NCI-H1417 treated with DMSO at 0.1 percent for 48 hours (cell line): Measurements from ENCODE around the gene MPI.
"Not testable (repeated sequence)": the region's sequence is repeated elsewhere in the genome, so short reads cannot be mapped to it uniquely, and the experiment has no call there.

Source experiments
- DNase-seq: peaks from one replicate; lab custom pipeline; 2025; lab: John Stamatoyannopoulos, UW

The MPI gene

DNA sequence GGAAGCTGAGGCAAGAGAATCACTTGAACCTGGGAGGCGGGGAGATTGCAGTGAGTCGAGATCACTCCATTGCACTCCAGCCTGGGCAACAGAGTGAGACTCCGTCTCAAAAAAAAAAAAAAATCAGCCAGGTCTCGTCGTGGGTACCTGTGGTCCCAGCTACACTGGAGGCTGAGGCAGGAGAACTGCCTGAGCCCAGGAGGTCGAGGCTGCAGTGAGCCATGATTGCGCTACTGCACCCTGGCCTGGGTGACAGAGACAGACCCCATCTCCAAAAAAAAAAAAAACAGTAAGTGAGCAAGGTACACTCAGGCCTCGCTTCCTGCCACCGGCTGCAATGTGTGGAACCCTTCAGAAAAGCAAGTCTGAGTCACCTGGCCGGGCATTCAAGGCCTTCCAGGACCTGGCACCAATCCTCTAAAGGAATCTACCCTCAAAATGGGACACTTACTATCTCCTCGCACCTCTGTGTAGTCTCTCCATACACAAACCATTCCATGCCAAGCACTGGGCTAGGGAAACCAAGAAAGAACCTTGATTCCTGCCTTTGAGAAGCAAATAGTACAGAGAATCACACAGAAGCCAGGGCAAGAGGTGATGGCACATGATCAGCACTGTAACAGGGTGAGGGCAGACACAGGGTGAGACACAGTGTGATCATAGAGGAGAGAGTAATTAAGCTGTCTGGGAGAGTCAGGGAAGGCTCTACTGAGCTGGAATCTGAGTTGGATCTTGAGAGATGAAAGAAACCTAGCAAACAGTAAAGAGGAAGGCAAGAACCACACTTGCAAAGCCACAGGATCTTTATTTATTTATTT lies 26.4 kb upstream of the MPI start:
- DNase-seq: no peak

DNA sequence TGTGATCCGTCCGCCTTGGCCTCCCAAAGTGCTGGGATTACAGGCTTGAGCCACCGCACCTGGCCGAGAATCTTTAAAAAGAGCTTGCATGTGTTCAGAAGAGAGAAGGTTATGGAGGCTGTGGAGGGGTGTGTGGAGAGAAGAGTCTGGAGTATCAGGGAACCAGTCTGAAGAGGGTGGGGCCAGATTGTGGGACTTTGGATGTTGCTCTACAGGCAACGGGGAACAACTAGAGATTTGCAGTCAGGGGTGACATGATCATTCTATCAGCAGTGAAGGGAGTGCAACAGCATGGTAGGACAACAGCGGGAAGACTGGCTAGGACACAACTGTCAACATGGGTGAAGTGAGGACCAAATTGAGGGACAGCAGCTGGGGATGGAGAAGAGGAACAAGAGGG lies 25.5 kb upstream of the MPI start:
- no peak for DNase-seq

DNA sequence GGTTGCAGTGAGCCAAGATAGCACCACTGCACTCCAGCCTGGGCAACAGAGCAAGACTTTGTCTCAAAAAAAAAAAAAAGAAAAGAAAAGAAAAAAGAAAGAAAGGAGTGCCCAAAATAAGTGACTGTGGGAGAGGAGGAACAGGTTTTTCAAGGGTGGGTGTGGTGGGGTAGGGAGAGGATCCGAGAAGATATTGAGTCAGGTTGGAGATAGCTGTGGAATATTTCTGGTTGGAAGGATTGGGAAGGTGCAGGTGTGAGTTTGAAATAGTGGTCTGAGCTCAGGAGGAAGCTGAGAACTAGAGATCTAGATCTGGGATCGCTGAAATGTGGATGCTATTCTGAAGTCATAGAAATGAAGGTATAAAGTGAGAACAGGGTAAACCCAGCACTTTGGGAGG lies 24.5 kb upstream of the MPI start:
- no peak for DNase-seq

DNA sequence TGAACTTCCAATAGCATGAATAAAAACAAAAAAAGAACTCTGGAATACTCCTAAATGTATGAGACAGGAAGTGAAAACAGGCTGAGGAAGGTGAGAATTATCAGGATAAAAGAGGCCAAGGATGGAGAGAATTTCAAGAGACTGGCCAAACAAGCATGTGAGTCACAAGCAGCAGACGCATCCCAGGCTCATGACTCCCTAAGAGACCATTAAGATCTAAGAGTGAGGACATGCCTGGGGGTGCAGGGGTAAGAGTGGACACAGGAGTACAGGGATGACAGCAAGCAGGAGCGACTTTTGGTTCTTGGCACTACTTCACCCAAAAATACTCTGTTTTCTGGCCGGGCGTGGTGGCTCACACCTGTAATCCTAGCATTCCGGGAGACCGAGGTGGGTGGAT lies 23.8 kb upstream of the MPI start:
- no peak for DNase-seq

DNA sequence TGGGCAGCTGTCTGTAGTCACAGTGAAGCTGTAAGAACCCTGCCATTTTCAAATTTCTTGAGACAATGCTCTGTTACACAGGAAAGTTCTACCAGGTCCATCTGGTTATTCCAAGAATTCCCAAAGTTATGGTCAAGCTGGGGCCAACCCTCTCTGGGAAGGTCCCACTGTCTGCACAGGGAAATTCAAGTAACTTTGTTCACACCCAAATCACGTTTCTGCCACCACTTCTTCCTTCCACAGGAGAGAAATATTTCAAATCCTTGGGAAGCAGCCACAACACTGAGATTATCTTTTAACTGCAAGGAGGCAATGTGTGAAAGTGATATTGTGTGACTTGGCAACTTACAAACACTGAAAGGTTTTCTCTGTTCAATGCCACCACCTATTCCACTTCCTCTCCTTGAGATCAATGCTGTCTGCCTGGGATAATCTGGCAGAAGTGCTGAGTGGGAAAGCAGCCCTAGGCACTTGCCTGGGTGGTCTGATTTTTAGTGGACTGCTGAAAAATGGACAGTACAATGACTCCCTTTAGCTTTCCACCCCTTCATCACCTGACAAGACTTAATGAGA lies 22.3 kb upstream of the MPI start:
- DNase-seq: no peak

DNA sequence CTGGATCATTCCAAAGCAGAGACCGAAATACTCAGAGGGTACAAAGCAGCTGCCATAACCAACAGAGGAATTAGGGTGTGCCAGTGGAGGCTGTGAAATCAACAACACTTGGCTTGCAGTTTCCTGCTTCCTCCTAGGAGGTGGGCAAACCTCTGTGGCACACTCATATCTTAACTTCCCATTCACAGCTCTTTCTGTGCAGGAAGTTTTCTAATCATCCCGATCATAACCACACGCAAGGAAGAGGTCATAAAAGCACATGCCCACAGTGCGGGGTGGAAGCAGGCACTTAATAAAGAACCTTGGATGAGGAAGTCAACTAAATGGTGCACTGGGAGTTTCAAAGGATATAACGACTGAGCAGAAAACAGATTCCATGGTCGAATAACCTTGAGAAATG lies 21.8 kb upstream of the MPI start:
- no peak for DNase-seq

DNA sequence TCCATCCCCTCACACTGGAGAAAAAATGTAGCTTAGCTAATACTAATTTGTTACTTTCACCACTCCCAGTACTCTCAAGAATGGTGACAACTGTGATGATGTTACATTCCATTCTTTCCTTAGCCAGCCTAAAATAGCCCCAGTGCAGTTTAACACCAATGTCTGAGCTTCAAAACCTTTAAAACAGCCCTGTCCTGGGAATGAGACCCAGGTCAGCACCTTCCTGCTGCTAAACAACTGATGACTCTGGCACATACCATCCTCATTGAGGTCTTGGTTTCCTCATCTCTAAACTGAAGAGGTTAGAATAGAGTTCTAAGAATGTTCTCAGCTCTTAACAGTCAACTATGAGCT lies 20.5 kb upstream of the MPI start:
- no peak for DNase-seq

DNA sequence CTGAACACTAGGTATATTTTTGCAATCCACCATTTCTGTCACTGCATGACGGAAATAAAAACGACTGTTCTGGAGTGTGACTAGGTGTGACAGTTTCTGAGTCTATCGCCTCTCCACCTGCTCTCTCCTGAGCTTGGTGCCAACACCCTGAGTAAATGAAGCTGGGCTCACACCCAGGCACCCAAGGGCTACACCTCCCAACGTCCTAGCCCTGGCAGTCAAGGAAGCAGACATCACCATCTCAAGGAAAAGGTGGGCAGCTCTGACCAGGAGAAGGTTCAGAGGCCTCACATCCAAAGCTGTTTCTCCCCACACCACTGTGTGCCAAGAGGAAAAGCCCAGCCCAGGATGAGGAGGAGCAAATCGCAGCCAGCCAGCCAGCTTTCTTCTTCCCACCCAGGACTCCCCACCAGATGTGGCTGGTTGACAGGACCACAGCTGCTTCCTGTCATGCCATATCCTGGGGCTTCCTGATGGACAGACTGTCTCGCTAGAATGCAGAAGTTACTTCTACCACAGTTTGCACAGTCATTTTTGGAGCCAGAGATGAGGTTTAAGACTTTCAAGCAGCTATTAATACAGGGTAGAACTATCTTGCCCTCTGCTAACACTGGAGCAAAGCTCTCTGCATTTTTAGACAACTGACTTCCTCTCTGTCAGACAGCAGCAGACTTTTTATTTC lies 20.0 kb upstream of the MPI start:
- no peak for DNase-seq

DNA sequence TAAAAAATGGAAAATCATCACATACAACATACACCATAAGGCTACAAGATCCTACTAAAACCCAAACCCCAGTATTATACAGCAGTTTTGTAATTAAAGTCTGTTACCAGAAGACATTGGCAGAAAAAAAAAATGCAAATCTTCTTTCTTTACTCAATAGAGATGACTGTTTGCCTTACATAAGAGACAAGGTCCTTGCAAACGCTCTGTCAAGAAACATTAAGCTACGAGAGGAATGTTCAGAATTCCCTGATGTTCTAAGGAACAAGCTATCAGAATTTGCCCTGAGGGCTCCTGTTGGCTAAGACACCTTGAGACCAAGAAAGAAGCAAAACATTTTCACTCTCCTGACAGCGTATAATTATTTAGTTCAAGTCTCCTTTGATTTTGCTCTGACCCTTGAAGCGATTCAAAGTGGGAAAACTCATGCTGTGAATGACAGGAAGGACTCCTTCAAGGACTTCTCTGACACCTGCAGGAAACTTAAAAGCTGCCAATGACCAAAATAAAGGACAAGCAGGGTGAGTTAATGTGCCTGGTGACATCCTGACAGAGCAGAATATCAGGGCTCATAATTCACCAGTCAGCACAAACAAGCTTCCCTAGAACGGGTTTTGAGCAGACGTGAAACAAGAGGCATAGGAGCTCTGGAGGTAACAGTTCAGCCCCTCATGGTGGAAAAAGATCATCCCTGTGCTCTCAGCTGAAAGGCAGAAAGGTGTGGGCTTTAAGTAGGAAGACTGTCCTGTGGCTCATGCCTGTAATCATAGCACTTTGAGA lies 19.2 kb upstream of the MPI start:
- no peak for DNase-seq

DNA sequence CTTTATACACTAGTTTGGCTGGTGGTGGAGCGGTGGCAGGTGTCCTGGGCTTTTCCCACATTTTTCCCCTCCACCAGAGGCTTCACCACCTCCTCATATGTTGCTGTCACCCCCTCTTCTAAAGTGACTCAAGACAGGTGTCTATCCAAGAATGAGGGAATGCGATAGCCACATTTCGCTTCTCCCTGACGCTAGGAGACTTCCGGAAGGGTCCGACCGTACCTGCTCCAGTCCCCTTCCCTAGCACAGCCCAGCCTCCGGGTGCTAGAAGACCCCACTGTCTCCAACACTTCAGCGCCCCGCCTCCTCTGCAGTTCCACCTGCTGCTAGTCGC lies 17.2 kb upstream of the MPI start:
- DNase-seq: no peak

DNA sequence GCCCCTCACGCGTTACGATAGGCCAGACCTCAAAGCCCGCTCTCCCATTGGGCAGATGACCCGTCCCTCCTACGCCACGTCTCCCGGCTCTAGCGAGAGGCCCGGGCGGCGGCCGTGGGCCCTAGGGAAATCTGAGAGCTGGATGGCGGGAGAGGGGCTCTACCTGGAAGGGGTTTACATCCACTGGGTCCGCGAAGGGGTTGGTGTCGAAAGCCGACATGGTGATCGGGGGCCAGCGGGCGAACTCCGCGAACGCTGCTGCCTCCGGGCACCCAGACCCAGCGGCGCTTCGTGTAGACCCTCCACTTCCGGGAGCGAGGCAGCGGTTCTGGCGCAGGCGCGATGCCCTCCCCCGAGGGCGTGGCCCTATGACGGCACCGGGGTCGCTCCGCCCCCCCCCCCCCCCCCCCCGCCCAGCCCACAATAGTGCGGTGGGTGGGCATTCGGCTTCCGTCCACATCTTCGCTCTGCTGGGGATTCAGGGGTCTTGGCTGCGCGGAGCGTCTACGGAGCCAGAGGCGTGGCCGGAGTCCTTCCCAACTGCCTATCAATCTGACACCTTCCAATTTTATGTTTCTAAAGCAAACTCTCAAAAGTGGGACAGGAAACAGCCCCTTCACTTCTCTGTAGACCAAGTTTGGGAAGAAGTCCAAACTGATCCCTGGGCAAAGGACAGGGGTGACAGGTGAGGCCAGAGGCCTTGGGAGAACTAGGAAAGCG lies 16.6 kb upstream of the MPI start, which contains the start of gene SCAMP2:
Gene SCAMP2, minus strand, starts transcription at position 330 of the 720 bp plus-strand sequence. Its CDS starts 110 bp downstream, at position 220.
- DNase-seq: peak; percentile 81

DNA sequence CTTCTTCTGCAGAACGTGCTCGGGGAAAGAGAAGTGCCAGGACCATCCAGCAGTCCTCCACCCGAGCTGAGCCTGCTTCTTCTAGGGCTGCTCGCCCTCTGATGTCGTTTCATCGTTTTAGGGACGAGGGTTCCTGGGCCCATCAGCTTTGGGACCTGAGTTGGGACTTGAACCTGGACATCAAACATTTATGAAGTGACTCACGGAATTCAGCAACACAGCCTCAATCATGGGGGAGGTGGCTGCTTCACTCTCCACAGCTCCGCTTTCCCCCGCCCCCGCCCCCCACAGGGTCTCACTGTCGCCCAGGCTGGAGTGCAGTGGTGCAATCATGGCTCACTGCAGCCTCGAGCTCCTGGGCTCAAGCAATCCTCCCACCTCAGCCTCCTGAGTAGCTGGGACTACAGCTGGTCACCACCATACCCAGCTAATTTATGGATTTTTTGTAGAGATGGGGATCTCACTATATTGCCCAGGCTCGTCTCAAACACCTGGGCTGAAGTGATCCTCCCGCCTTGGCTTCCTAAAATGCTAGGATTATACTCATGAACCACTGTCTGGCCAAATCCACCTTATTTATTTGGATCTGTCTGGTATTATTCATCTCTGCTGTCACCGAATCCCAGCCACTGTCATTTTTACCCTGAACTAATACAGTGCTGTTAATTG lies 16.0 kb upstream of the MPI start:
- no peak for DNase-seq

DNA sequence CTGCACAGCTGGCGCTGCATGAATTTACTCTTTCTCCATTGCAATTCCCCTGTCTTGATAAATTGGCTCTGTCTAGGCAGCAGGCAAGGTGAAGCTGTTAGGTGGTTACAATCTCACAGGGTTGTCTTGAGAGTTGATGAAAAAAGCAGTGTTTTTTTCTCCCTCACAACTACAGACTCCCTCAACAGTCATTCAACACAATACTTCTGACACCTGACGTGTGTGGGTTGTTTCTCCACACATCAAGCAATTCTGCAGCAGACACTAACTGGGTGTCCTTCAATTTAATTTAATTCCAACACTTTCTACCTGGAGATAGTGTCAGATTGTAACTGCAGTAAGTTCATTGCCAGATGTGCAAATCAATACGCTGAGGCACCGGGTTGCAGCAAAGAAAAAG lies 11.6 kb upstream of the MPI start:
- DNase-seq: no peak

DNA sequence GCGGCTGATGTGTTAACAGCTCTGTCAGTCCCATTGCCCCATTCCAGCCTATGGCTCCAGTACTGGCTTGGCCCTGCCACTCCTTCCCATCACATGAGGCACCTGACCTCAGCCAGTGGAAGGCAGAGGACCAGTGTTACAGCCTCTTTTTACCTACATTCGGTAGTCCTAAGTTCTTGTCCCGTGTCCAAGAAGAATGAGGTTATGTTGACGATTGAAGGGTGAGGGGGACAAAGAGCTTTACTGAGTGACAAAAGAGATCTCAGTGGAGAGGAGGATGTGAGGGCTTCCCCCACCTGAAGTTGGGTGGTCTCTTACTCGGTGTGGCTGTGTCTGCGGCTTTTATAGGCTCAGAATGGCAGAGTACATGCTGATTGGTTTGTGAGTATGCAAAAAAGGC lies 7.3 kb upstream of the MPI start:
- no peak for DNase-seq

DNA sequence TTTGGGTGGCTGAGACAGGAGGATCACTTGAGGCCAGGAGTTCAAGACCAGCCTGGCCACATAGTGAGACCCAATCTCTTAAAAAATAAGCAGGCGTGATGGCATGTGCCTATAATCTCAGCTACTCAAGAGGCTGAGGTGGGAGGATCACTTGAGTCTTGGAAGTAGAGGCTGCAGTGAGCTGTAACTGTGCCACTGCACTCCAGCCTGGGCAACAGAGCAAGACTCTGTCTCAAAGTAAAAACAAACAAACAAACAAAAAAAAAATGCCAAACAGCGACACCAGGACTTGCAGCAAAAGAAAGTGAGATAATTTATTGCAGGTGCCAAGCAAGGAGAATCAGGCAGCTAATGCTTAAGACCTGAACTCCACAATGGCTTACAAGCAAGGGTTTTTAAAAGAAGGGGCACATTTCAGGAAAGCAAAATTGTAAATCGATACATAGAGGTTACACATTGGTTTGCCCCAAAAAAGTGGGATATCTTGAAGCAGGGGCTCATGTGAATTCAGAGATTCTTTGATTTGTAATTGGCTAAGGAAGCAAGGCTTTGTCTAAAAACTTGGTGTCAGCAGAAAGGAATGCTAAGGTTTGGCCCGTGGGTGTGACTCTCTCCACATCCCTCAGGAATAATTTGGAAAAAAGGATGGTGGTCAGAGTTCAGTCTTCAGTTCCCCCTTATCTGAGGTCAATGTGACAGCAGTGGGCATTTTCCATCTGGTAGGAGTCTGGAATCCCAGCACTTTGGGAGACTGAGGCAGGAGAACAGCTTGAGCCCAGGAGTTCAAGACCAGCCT lies 5.2 kb upstream of the MPI start:
- DNase-seq: no peak

DNA sequence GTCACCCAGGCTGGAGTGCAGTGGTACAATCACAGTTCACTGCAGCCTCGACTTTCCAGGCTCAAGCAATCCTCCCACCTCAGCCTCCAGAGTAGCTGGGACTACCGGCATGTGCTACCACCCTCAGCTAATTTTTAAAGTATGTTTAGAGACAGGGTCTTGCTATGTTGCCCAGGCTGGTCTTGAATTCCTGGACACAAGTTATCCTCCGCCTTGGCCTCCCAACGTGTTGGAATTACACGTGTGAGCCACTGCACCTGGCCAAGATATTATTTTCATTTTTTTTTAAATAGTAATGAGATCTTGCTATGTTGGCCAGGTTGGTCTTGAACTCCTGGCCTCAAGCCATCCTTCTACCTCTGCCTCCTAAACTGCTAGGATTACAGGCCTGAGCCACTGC lies 4.4 kb upstream of the MPI start:
- DNase-seq: no peak

DNA sequence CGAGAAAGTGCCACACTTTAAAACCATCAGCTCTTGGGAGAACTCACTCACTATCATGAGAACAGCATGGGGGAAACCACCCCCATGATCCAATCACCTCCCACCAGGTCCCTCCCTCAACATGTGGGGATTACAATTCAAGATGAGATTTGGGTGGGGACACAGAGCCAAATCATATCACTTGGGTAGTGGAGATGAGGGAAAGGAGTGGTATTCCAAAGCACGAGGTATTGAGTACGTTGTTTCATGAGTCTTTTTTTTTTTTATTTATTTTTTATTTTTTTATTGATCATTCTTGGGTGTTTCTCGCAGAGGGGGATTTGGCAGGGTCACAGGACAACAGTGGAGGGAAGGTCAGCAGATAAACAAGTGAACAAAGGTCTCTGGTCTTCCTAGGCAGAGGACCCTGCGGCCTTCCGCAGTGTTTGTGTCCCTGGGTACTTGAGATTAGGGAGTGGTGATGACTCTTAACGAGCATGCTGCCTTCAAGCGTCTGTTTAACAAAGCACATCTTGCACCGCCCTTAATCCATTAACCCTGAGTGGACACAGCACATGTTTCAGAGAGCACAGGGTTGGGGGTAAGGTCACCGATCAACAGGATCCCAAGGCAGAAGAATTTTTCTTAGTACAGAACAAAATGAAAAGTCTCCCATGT lies 2.2 kb upstream of the MPI start:
- DNase-seq: not testable (repeated sequence)

DNA sequence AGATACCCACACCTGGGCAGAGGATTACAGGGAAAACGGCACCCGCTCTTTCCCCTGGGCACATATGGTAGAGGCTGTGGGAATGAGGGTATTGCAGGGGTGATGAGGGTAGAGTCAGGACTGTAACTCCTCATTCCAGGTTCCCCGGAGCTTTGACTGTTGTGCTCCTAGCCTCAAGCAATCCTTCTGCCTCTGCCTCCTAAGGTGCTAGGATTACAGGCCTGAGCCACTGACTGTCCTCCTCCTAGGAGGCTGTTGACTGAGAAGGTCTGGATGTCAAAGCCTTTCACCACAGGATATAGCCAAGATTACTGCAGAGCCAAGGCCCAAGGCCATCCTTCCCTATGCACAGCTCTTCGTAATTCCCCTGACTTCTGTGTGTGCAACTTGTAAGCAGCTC lies 1.1 kb upstream of the MPI start:
- no peak for DNase-seq

DNA sequence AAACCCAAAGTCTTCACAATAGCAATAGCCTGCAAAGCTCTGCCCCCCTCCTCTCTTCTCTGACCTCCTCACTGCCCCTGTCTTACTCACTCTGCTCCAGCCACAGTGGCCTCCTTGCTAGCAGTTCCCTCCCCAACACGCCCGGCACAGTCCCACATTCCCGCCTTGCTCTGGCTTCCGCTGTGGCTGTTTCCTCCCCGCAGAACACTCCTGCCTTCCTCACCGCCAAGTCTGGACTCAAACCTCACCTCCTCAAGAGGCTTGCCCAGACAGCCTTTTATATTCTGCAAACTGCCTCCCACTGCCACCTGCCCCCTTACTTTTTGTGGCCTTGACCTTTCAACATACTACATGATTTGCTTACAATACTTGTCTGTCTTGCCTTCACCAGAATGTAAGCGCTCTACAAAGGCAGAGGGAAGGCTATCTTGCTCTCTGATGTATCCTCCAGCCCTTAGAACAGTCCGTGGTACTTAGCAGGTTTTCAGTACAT lies 406 bp upstream of the MPI start:
- DNase-seq: no peak

DNA sequence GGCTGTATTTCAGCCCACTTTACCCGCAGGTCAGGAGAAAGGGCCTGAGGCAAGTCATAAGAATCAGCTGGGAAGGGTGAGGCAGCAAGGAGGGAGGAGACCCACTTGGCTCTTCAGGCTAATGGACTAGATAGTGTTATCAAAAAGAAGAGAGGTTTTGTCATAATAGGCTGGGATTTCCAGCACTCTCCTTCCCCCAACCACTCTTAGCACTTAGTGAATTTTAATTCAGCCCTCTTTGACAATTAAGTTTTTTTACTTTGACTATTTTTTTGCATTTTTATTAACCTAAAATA lies 771 bp downstream of the MPI start:
- no peak for DNase-seq
